Measurements from ENCODE around the gene ASF1B. TPM values are rescaled to one million over a fixed set of nuclear protein-coding genes. Genes with fewer than 3 reads are reported as not detected.
"Not testable (repeated sequence)": the region's sequence is repeated elsewhere in the genome, so short reads cannot be mapped to it uniquely, and the experiment has no call there.

Gene ASF1B
- polyA plus RNA-seq (ENCODE audit: insufficient read length) = 6.7 TPM

DNA sequence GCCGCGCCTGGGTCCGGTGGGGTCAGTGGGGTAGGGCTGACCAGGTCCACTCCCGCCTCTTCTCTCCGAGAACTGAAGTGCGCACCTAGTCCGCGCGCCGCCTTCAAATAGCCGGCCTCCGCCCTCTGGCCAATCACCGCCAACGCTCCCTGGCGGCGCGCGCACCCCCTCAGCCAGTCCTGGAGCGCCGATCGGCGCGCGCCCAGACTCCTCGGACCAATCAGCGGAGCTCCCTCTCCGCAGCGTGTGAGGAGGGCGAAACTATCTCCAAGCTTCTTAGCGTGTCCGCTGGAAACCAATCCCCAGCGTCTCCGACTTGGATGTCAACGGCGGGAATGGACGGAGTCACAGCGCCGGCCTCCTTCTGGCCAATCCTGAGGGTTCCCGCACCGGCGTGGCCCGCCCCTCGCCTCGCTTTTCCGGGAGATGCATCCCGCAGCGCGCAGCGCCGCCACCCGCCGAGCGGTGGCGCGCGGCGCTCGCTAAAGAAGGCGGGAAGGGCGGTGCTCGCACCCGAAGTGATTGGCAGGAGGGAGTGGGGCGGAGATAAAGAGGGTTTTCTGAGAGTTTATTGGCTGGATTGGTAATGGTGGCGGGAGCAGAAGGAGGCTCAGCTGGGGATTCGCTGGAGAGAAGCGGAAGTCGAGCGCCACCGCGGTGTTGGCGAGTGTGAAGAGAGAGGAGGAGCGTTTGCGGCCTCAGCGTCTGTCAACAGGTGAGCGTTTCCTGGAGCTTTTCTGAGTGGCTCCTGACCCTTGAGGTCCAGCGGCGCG lies at the start of gene ASF1B:
ASF1B (minus strand) TSS at position 81 of the 773 bp plus-strand sequence. CDS start 133 bp downstream, outside the sequence.
- DNase-seq (ENCODE audit: low read depth) = peak; percentile 99

DNA sequence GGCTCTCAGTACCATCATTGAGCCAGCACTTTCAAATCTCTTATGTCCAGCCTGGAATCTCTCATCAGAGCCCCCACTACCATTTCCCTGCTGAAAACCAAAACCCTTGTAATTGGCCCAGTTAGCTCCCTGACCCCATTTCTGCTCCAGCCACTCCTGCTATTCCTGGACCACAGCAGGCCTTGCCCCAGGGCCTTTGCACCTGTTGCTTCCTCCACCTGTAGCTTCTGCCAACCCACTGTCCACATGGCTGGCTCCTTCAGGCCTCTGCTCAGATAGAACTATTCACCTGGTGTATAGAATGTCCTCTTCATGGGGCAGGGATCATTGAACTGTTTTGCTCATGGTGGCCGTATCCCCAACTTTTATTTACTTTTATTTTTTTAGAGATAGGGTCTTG lies 49.3 kb upstream of the ASF1B start:
- not testable (repeated sequence) for DNase-seq (ENCODE audit: low read depth)

DNA sequence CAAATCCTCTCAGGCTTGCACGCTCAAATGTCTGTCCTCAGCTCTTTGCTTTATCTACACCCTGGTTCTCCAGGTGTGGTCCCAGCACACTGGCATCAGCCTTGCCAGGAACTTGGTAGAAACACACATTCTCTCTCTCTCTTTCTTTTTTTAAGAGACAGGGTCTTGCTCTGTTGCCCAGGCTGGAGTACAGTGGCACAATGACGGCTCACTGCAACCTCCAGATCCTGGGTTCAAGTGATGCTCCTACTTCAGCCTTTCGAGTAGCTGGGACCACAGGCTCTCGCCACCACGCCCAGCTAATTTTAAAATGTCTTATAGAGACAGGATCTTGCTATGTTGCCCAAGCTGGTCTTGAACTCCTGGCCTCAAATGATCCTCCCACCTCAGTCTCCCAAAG lies 48.8 kb upstream of the ASF1B start:
- DNase-seq (ENCODE audit: low read depth) = no peak

DNA sequence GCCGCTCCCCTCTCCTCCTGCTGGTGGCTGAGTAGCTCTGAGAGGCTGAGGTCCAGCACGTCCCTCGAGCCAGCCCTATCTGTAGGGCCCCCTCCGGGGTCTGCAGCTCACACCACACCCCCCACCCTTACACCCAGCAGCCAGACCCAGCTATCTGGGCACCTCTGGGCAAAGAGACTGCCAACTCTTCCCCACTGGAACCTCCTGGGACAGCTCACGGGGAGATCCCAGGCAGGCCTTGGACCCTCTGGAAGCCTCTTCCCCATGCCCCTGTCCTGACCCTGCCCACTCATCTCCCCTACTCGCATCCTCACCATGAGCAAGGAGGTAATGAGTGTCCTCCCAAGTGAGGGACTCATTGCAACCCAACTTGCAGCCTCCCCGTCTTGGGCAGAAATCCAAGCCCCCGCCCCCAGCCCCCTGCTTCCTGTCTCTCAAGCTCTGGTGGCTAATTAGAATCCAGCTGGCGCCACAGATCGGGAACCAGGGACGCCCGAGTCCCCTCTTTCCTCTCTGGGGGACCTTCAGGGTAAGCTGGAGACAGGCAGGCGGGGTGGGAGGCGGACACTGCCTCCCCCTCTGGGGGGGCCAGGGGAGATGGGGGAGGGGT lies 47.5 kb upstream of the ASF1B start:
- no peak for DNase-seq (ENCODE audit: low read depth)

DNA sequence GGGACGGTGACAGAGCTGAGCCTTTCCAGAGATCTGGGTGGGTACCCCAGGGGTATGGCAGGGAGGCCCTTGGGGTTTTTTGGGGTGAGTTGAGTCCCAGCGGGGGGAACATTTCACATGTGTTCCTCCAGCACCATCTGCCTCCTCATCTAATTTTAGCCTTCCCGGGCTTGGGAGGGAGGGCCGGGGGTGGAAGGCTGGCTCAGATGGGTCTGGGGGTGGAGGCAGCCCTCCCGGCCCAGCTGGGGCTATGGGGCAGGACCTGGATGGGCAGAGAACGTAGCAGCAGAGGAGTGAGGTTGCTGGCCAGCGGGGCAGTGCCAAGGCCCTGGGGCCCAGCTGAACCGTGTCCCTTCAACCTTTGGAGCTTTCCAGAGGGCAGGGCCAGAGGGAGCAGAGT lies 46.1 kb upstream of the ASF1B start:
- no peak for DNase-seq (ENCODE audit: low read depth)

DNA sequence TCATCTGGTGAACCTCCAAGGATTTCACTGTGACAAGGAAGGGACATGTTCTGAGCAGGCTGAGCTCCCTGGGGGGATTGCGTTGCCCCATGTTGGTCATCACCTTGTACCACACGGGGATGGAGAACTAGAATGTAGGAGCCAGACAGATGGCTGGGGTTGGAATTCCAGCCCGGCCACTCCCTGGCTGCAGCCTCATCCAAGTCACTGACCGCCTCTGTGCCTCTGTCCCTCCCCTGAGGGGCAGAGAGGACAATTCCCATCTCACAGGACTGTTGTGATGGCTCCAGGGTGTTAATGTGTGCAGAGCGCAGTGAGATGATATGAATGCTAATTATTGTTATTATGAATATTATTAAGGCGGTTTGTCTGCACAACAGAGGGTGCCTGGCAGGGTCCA lies 45.5 kb upstream of the ASF1B start:
- no peak for DNase-seq (ENCODE audit: low read depth)

DNA sequence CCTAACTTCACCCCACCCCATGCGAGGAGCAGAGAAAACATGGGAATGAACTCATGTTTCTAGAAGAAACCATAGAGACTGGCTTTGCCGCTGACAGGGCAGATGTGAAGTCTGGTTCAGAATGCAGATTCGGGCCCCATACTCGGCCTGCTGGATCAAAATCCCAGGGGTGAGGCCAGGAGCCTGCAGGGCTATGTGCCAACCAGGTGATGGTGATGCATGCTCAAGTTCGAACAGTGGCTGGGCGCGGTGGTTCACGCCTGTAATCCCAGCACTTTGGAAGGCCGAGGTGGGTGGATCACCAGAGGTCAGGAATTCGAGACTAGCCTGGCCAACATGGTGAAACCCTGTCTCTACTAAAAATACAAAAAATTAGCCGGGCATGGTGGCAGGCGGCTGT lies 44.8 kb upstream of the ASF1B start:
- not testable (repeated sequence) for DNase-seq (ENCODE audit: low read depth)

DNA sequence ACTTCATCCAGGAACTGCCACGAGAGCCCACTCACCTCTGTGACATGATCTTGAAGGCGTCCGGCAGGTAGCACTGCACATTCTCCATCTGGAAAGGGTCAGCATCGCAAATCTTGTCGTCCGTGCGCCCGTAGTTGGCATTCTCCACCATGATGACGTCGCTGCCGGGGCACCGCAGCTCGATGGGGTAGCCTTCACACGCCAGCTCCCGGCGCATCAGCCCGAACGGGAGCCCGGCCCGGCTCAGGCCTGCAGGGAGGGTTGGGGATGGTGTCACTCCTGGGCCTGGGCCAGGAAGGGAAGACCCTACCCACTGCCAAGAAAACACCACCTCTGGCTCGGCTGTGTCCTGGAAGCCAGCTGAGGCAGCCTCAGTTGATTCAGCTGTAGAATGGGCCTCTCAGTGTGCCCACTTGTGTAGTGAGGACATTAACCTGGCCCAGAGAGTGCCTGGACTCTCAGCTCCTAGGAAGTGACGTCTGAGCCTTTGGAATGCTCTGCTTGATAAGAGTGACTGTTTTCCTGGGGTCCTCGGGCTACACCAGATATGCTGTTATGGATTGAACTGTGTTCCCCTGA lies 41.2 kb upstream of the ASF1B start:
- no peak for DNase-seq (ENCODE audit: low read depth)

DNA sequence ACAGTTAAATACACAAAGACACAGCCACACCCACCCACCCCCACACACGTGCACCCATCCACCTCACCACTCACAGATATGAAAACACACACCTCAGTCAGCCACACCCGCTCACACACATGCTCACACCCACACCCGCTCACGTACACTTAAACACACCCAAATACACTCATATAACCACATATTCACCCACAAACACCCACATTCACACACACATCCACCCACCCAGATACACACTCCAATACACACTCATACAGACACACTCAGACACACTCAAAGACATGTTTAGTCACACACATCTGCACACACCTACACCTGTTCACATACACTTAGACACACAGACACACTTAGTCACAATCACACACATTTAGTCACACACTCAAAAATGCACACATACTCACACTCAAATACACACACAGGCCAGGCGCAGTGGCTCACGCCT lies 39.0 kb upstream of the ASF1B start:
- no peak for DNase-seq (ENCODE audit: low read depth)

DNA sequence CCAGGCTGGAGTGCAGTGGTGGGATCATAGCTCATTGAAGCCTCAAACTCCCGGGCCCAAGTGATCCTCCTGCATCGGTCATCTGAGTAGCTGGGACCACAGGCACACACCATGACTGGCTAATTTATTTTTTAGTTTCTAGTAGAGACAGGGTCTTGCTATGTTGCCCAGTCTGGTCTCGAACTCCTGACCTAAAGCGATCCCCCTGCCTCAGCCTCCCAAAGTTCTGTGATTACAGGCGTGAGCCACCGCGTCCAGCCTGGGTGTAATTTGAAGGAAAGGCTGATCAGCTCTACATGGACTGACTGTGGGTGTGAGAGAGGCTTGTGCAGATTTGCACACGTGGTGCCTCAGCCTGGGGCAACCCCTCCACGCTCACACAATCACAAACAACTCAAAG lies 38.5 kb upstream of the ASF1B start:
- no peak for DNase-seq (ENCODE audit: low read depth)

DNA sequence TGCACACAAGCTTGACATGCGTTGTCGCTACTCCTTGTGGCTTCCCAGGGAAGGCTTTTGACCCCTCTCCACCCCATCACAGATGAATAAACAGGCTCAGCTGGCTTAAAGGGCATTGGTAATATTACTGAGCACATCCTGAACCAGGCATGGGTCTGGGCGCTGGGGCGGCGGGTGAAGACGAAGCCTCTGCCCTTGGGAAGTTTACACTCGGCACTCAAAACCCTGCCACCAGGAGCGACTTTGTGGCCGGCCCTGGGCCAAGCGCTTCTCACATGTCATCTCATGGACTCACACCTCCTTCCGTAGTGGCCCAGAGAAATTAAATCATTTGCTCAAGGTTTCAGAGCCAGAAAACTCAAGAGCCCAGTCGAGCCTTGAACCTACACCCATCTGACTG lies 32.6 kb upstream of the ASF1B start:
- DNase-seq (ENCODE audit: low read depth) = no peak

DNA sequence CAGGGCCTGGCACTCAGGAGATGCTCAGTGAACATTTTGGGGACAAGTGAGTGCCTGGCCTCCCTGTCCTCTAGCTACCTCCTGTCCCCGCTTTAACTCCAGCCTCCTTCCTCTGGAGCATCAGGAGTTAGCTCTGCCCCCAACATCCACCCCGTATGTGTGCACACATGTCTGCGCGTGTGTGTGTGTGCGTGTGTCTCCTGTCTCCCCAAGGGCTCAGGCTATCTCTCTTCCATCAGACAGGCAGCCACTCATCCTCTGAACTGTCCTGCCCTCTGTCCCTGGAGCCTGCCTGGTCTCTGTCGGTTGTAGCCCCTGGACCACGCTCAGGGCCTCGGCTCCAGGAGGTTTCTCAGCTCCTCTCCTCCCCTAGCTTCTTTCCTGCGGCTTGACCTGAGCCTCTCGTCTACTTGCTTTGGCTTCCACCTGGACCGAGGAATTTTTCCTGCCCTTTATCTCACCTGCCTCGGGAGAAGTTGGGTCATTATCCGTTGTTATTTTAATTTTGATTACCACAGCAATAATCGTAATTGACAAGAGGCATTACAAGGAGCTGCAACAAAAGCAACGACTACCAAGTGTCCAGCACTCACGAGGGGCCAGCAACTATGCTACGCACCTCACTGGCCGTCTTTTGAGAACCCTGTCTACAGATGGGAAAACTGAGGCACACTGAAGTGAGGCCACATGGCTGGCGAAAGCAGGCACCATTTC lies 32.0 kb upstream of the ASF1B start:
- DNase-seq (ENCODE audit: low read depth) = no peak

DNA sequence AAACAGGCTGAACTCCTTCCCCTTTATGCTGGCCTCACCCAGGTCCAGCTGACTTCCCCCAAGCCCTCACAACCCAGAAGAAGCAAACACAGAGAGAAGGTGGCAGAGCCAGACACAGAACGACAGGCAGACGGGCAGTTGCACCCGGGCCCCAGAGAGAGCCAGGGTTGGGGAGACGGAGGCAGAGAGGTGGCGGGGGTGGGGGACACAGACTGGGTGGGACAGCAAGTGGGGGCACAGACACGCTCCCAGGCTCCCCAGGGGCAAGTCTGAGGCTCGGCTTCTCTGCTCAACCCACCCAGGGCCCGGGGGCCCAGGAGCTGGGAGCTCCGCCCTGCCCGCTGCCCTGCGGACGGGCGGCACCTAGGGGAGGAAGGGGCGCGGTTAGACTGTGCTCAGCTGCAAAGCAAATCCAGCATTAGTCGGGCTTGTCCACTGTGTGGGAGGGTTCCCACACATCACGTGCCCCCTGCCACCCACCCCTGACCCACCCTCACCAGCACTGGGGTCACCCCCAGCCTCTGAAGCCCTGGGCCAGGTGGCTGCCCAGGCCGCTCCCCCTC lies 31.3 kb upstream of the ASF1B start:
- no peak for DNase-seq (ENCODE audit: low read depth)

DNA sequence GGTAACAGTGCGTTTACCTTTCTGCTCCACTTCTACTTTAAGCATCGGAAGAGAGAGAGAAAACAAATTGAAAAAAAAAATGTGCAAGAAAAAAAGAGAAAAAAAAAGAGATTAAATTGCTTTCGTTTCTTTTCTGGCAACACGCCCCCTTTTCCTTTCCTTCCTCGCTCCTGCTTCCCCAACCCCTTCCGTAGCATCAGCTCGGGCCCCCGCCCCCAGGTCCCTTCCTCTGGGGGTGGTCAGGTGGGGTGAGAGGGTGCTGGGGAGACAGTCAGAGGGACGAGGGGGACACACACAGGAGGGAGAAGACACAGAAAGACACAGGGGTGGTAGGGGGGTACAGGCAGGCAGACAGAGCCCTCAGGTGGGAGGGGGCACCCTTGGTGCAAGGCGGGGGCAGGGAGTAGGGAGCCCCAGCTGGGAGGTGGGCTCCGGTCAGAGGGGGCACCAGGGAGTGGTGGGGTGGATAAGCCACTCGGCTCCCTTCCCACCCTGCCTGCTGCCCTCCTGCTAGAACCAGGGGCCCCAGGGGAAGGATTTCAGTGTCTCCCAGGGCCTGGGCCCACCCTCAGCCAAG lies 30.7 kb upstream of the ASF1B start:
- no peak for DNase-seq (ENCODE audit: low read depth)

DNA sequence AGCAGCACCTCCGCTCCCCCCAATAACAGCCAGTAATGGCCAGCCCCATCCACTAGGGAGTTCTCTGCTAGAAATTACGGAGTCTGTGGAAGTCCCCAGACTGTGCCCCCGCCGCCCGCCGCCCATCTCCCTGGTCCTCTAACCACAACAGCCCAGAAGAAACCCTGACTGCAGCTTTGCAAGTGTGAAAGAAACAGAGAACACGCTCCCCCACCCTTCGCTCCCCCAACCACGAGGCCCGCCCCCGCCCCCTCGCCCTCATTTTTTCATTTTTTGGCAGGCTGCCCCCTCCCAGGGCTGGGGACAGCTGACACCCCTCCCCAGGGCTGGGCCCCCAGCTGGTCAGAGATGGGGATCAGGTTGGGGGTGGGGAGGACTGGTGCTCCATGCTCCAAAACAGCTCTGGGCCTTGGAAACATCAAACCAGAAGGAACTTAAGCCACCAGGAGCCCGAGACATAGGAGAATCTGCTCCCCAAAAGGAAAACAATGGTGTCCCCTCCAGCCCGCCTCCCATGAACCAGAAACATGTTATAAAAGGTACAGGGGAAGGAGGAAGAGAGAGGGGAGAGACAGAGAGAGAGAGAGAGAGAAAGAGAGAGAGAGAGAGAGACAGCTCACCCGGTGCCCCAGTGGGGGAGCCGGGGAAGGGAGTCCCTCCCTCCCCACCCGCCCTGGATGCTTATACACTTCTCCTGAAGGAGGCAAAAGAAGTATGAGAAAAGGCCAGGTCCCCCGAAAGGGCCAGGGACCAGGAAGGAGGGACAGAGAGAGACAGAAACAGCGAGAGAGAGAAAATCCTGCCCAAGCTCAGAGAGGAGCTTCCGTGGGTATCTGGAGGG lies 29.8 kb upstream of the ASF1B start:
- no peak for DNase-seq (ENCODE audit: low read depth)

DNA sequence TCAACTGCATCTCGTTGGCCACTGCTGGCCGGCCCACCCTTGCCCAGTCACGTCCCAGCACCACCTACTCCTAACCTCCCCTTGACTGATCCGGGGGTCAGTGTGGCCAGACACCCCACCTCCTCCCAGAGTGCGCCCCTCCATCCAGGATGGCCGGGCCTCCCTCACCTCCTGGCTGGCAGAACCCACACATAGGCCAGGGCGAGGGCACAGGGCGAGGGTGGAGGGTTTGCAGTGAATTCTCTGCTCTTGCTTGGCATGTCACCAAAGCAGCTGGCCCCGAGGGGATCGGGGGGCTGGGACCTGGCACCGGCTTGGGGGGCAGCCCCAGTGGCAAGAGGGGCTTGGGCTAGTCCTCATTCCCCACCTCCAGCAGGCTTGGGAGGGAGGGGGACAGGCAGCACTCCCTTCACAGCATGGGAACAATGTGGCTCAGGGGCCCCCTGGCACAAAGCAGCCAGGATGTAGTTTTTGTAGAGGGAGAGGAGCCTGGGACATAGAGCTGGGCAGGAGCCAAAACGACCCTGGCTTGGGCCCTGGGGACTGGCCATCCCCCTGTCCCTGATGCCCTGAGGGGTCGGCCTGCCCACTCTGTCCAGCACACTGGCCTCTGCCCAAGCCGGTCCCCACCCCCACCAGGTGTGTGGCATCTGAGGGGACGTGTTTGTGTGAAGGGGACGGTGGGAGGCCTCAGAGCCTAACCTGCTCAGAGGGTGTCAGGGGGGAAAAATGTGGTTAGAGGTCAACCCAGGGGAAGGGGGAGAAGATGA lies 28.5 kb upstream of the ASF1B start:
- DNase-seq (ENCODE audit: low read depth) = no peak

DNA sequence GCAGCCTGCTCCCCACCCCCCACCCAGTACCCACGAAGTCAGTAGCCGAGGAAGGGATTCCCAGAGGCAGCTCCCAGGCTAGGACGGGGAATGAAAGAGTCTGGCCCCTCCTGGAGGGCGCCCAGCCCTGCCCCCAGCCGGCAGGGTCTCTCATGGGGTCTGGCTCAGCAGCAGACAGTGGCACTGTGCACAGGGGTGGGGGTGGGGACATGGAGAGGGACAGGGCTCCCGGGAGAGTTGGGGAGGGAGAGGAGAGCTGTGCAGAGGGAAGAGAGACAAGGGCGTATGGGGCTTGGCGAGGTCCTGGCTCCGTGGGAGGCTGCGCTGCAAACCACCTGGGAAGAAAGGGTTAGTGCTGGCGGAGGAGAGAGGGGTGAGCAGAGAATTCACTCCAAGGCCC lies 27.7 kb upstream of the ASF1B start:
- DNase-seq (ENCODE audit: low read depth) = no peak

DNA sequence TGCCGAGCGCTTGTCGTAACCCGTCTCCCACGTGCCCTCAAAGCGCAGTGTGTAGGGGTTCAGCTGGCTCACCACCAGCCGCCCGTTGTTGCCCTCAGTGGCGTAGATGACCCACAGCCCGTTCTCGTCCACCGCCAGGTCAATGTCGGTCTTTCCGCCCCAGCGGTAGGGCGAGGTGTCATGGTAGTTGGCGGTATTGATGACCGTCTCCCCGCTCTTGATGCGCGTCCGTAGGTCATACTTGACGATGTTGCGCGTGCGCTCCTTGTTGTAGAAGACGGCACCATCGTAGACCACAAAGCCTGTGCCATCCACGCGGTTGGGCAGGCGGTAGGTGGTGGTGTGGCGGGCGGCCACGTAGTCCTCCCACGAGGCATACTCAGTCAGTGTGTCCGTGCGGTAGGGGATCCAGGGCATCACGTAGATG lies 26.5 kb upstream of the ASF1B start:
- no peak for DNase-seq (ENCODE audit: low read depth)

DNA sequence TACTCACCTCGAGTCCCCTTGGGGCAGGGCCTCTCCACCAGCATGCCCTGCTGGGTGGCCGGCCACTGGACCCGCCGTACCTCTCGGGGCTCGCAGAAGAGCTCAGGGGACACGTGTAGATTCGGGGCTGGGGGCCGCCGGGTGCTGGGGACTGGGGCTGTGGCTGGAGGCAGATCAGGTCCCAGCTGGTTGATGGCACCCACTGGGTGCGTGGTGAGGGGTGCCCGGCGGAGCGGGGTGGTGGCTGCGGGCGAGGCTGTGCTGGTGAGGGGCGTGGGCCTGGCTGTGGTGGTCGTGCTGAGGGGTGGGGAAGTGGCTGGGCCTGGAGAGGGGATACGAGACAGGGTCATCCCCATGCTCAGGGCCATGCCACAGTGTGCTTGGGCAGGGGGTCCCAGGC lies 24.9 kb upstream of the ASF1B start:
- DNase-seq (ENCODE audit: low read depth) = no peak
